T-helper 17 cell (primary cell): Measurements from ENCODE around the gene MRPL10. TPM values are rescaled to one million over a fixed set of nuclear protein-coding genes. Genes with fewer than 3 reads are reported as not detected.

Source experiments
- ATAC-seq: fragments of 150-1000 bp; cut with Tn5 transposase; 2 replicates; pipeline ENCODE4 v1.10.0; 2021; ENCODE audit warnings: mild to moderate bottlenecking, moderate library complexity
- DNase-seq, 3 donors: peaks; one replicate each; pipeline versions ENCODE4 v3.0.0 to v3.0.0-alpha.2; 2020 to 2021
- H3K9me3 ChIP-seq: one replicate; pipeline ENCODE4 v1.7.0; 2013; ENCODE audit warnings: low read length, mild to moderate bottlenecking; ENCODE audit not compliant: control insufficient read depth, poor library complexity, severe bottlenecking
- H3K27ac Mint-ChIP-seq: one replicate; pipeline ENCODE4 v1.8.0; 2022; ENCODE audit warnings: mild to moderate bottlenecking, moderate library complexity, mixed read lengths
- H3K27me3 Mint-ChIP-seq: one replicate; pipeline ENCODE4 v1.8.0; 2022; ENCODE audit warnings: mixed read lengths
- H3K36me3 Mint-ChIP-seq: one replicate; pipeline ENCODE4 v1.8.0; 2022; ENCODE audit warnings: low read depth, mixed read lengths
- H3K4me1 Mint-ChIP-seq: one replicate; pipeline ENCODE4 v1.8.0; 2022; ENCODE audit warnings: mild to moderate bottlenecking, mixed read lengths
- H3K4me3 Mint-ChIP-seq: one replicate; pipeline ENCODE4 v1.8.0; 2022; ENCODE audit warnings: mild to moderate bottlenecking, moderate library complexity, mixed read lengths
- total RNA-seq, 4 donors: library from RNA in 2 of 4; stranded (reverse) in 2 of 4; gene quantifications; one replicate each; pipeline ENCODE4 v1.2.3 and lab custom pipeline; 2022 to 2026

Gene MRPL10
- total RNA-seq, 2 donors from 2014 or later, result 82.3 to 90.2 TPM

DNA sequence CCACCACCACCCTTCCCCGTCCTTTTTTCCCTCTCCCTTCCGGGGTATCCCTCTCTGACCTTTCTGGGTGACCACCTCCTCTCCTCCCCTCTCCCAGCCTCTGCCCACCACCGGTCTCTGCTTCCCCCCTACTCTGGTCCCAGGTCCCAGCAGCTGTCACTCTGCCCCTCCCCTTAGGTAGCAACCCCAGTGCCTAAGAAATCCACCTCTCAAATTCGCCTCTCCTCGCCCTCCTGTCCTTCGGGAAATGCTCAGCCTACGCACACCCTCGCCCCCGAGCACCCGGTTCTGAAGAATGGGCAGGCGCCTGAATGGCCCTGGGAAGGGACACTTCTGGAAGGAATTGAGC, 20.4 kb upstream of the MRPL10 start:
- peaks cover 32% of the 10 kb centered on the region for H3K4me1 Mint-ChIP-seq
- H3K36me3 Mint-ChIP-seq, result peaks cover 3% of the 10 kb centered on the region
- H3K27me3 Mint-ChIP-seq, result peaks cover 81% of the 10 kb centered on the region
- H3K9me3 ChIP-seq, result no peaks in the 10 kb centered on the region
- DNase-seq, result no peak
- ATAC-seq, result no peak
- peak overlapping the region; percentile 84 for H3K4me3 Mint-ChIP-seq
- no peak overlapping the region for H3K27ac Mint-ChIP-seq

- DNase-seq (peak; percentile 31 to 41 (median 41)), ATAC-seq (peak; percentile 84)
- no peaks in the 10 kb centered on the region for H3K9me3 ChIP-seq
- Mint-ChIP-seq H3K27ac (no peak within 1 kb of the TSS), H3K4me3 (peak within 1 kb of the TSS; percentile 84), H3K36me3 (peaks cover 3% of the 10 kb centered on the region), H3K27me3 (peaks cover 81% of the 10 kb centered on the region), H3K4me1 (peaks cover 32% of the 10 kb centered on the region)
Observed at GRCh38 chr17:47850692-47851573, 19.6 kb upstream of the MRPL10 start, which contains the start of gene SP6. SP6 (minus strand) TSS chr17:47851163; CDS start chr17:47848429, 2,734 bp downstream.

DNA sequence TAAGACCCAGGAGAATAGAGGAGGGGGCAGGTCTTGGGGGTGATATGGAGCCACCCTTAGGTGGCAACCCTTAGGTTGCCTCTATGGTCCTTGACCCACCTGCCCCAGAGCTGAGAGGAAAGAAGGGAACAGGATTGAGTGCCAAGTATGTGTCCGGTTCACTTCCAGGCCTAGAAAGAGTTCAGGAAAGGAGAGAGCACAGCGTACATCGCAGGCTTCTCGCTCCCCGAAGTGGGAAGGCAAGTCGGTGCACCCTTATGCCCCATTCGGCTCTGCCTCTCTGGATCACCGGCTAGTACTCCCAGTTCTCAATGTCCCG, 19.0 kb upstream of the MRPL10 start:
- H3K4me1 Mint-ChIP-seq, result peaks cover 32% of the 10 kb centered on the region
- H3K36me3 Mint-ChIP-seq, result peaks cover 1% of the 10 kb centered on the region
- no peaks in the 10 kb centered on the region for H3K9me3 ChIP-seq
- no peak overlapping the region for H3K27ac Mint-ChIP-seq
- ATAC-seq (no peak), DNase-seq (no peak)
- H3K4me3 Mint-ChIP-seq, result peak overlapping the region; percentile 76
- peaks cover 81% of the 10 kb centered on the region for H3K27me3 Mint-ChIP-seq

DNA sequence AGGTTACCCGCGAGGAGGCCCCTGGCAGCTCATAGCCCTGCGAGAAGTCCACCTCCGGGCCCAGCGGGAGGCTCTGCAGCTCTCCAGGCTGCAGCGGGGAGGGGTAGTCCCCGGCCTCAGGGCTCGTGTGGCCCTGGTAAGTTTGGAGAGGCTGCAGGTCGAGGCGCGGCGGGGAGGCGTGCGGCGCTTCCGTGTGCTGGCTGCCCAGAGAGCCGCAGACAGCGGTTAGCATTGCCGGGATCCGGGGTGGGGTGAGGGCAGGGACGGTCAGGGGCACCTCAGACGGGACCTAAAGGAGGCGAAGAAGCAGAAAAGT, 16.8 kb upstream of the MRPL10 start:
- ATAC-seq (no peak), DNase-seq (no peak)
- H3K27ac Mint-ChIP-seq, result no peak overlapping the region

DNA sequence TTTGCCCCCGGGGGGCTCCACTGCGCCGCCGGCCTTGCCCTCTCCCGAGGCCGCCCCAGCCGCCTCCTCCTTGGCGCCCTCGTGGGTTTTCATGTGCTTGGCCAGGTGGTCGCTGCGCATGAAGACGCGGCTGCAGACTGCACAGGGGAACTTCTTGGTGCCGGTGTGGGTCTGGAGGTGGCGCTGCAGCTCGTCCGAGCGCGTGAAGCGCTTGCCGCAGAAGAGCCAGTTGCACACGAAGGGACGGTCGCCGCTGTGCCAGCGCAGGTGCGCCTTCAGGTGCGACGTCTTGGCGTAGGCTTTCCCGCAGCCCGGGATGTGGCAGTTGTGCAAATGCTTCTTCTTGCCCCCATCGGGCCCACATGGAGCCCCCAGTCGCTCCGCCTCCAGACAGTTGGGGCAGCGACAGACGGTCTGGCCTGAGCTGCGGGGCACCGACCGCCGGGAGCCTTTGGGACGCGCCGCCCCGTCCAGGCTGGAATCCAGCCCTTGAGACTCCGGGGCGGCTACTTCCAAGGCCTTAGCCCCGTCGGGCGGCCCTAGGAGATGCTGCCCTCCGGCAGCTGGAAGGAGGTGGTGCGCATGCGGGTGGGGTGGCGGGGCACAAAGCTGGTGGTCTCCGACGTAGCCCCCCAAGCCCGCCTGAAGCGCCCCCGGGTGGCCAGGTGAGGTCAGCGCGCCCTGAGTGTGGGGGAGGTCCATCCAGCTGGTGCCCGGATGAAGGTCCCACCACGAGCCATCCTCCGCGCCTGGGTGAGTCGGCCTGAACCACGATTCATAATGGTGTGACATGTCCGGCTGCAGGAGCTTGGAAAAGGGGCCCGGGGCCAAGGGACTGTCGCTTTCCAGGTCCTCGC, 16.2 kb upstream of the MRPL10 start:
- no peaks in the 10 kb centered on the region for H3K36me3 Mint-ChIP-seq
- no peaks in the 10 kb centered on the region for H3K9me3 ChIP-seq
- ATAC-seq, result peak; percentile 42
- peaks cover 28% of the 10 kb centered on the region for H3K4me1 Mint-ChIP-seq
- H3K27ac Mint-ChIP-seq, result no peak overlapping the region
- H3K4me3 Mint-ChIP-seq, result no peak overlapping the region
- peaks cover 67% of the 10 kb centered on the region for H3K27me3 Mint-ChIP-seq
- DNase-seq, result no peak

More for the DNA sequence above, 16.8 kb upstream of the MRPL10 start:
- Mint-ChIP-seq H3K4me1 (peaks cover 24% of the 10 kb centered on the region), H3K4me3 (no peak overlapping the region), H3K36me3 (no peaks in the 10 kb centered on the region), H3K27me3 (peaks cover 73% of the 10 kb centered on the region)
- H3K9me3 ChIP-seq, result no peaks in the 10 kb centered on the region

GRCh38 chr17:47846716-47847340, 15.5 kb upstream of the MRPL10 start:
- peak overlapping the region; percentile 59 for H3K4me3 Mint-ChIP-seq

DNA sequence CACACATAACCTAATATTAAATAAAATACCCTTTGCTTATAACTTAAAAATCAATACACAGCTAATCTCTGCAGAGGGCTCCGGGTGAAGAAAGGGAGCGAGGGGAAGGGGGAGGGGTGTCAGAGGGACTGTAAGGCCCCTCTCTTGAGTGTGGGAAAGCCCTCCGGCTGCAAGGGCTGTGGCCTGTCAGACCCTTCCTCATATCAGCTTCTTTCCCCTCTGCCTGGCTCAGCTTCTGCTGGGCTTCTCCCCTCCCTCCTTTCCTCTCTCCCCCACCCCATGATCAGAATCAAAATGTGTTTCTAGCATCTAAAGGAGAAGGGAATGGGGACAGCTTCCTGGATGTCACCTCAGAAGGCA, 14.4 kb upstream of the MRPL10 start:
- DNase-seq, result no peak
- peaks cover 56% of the 10 kb centered on the region for H3K27me3 Mint-ChIP-seq
- peak overlapping the region; percentile 21 for H3K4me3 Mint-ChIP-seq
- no peak overlapping the region for H3K27ac Mint-ChIP-seq
- no peaks in the 10 kb centered on the region for H3K9me3 ChIP-seq
- no peaks in the 10 kb centered on the region for H3K36me3 Mint-ChIP-seq
- peaks cover 23% of the 10 kb centered on the region for H3K4me1 Mint-ChIP-seq
- no peak for ATAC-seq

More at GRCh38 chr17:47846716-47847340, 15.5 kb upstream of the MRPL10 start:
- peaks cover 20% of the 10 kb centered on the region for H3K4me1 Mint-ChIP-seq
- no peaks in the 10 kb centered on the region for H3K9me3 ChIP-seq
- H3K27me3 Mint-ChIP-seq, result peaks cover 59% of the 10 kb centered on the region
- no peaks in the 10 kb centered on the region for H3K36me3 Mint-ChIP-seq
- H3K27ac Mint-ChIP-seq, result no peak overlapping the region
- ATAC-seq (no peak), DNase-seq (no peak)

- DNase-seq, result no peak
- H3K4me1 Mint-ChIP-seq, result peaks cover 23% of the 10 kb centered on the region
Observed at GRCh38 chr17:47844814-47845715, 13.7 kb upstream of the MRPL10 start.

GRCh38 chr17:47844227-47844626, 12.9 kb upstream of the MRPL10 start:
- Mint-ChIP-seq H3K4me3 (no peak overlapping the region), H3K27me3 (peaks cover 41% of the 10 kb centered on the region), H3K27ac (no peak overlapping the region), H3K4me1 (peaks cover 22% of the 10 kb centered on the region), H3K36me3 (no peaks in the 10 kb centered on the region)
- ATAC-seq (no peak), DNase-seq (no peak)
- no peaks in the 10 kb centered on the region for H3K9me3 ChIP-seq

More at GRCh38 chr17:47844814-47845715, 13.7 kb upstream of the MRPL10 start:
- Mint-ChIP-seq H3K36me3 (no peaks in the 10 kb centered on the region), H3K27me3 (peaks cover 49% of the 10 kb centered on the region), H3K4me3 (no peak overlapping the region), H3K27ac (no peak overlapping the region)
- no peak for ATAC-seq
- H3K9me3 ChIP-seq, result no peaks in the 10 kb centered on the region

GRCh38 chr17:47843391-47843730, 12.0 kb upstream of the MRPL10 start:
- H3K4me3 Mint-ChIP-seq, result no peak overlapping the region
- no peak overlapping the region for H3K27ac Mint-ChIP-seq
- H3K9me3 ChIP-seq, result no peaks in the 10 kb centered on the region
- peaks cover 20% of the 10 kb centered on the region for H3K4me1 Mint-ChIP-seq
- DNase-seq (no peak), ATAC-seq (no peak)
- H3K36me3 Mint-ChIP-seq, result no peaks in the 10 kb centered on the region
- H3K27me3 Mint-ChIP-seq, result peaks cover 34% of the 10 kb centered on the region

DNA sequence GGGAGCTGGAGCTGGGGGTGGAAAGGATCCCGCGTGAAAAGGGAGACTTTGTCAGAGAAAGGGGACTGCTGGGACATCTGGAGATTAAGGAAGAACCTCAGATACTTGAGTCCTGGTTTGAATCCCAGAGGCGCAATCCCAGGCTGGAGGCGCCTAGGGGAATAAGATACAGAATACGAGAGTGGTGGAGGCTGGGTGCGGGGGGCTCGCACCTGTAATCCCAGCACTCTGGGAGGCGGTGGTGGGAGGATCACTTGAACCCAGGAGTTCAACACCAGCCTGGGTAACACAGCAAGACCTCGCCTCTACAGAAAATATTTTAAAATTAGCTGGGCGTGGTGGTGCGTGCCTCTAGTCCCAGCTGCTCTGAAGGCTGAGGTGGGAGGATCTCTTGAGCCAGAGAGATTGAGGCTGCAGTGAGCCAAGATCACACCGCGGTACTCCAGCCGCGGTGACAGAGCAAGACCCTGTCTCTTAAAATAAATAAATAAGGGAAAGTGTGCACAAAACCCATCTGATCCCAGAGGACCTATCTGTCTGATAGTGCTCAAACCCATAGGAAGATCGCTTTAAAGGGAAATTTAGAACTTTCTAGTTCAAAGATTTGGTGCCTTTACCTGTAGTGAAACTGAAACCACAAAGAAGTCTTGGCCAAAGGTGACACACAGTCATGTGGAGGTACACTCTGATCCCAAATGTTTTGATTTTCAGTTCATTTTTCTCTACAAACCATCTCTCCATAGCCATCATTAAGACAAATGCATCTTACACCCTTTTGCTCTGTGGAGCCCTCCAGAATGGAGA, 10.3 kb upstream of the MRPL10 start:
- no peaks in the 10 kb centered on the region for H3K9me3 ChIP-seq
- peaks cover 16% of the 10 kb centered on the region for H3K4me1 Mint-ChIP-seq
- ATAC-seq (no peak), DNase-seq (no peak)
- H3K27ac Mint-ChIP-seq, result peak overlapping the region; percentile 84
- H3K4me3 Mint-ChIP-seq, result peak overlapping the region; percentile 98
- H3K36me3 Mint-ChIP-seq, result no peaks in the 10 kb centered on the region
- H3K27me3 Mint-ChIP-seq, result peaks cover 26% of the 10 kb centered on the region
